ENCODE measurements around the gene NUB1.

DNA sequence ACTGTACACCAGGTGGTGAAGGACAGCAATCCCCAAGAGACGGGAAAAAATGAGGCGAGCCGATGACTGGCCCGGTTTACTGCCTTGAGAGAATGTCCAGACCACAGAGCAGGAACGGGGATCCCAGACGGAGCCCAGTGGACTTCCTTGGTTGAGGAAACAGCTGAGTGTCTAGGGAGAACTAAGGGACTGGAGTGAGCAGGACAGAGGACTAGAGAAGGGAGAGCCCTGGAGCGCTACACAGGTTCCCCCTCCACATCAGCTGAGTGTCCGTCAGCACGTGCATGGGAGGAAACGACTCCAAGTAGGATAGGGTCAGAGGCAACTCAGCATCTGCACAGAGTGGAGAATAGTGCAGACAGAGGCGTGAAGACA lies 75.3 kb downstream of the NUB1 start:
- TF ChIP-seq CTCF (IDR thresholded peaks at IDR 0.05) (no peak), POLR2AphosphoS5 (IDR thresholded peaks at IDR 0.05) (no peak), POLR2A (IDR thresholded peaks at IDR 0.05) (no peak)
